Stimulated activated CD8-positive, alpha-beta memory T cell treated with anti-CD3 and anti-CD28 coated beads, Interleukin-4, amount 100 ng/mL, for 4 hours (primary cell): ENCODE results near the gene FIGN.

Experiments used
- DNase-seq, 2 donors: peaks; one replicate each; pipeline ENCODE4 v3.0.0-alpha.2; 2020; ENCODE audit warnings: low read depth in 2 of 2, low spot score in 1 of 2

The FIGN gene

DNA sequence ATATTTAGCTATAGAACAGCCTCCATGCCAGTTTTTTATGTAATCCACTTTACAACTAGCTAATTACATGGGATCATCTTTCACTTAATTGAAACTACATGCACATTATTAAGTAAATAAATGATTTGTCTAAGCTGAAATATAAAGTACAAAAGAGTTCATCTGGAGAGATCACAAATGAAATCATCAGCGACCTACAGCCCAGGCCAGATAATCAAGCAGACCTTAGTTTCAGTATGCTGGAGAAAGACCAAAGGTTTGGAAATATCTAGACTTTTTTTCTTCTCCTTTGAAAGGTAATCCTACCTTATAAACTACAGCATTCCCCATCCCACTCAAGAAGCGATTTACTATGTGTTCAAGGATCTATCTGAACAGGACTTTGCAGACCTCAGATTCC is 26.5 kb downstream of the FIGN start:
- DNase-seq, result no peak

DNA sequence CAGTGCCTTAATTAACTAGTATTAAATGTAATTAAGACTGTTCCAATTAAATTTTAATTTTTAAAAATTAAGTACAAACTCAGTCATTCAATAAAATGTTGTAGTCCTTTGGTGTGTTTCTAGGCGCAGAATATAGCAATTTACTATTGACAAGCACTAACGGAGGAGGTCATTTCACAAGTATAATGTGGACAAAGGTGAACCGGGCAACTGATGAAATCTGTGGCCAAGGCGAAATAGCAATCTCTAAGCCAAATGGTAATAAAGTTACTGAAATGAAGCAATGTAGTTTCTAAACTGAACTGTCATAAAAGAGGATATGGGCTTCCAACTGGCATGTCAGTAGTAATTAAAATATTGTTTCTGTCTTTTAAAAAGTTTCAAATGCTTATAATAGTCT is 27.5 kb downstream of the FIGN start:
- no peak for DNase-seq

DNA sequence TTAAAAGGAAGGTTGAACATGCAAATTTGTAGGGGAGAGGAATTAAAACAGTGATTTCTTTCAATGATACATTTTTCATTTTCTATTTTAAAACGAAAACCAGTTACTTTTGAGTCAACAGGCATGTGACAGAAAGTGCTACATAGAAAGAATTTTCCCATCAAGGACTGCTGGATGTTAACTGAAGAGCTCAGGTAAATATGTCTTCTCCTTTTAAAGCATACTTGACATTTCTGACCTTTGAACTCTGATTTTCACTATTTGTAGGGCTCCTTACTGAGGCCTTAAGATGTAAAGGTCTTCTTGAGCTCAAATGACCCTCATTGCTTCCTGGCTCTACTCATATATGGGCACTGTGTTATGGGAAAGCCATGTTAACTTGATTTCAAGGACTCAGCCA is 32.4 kb downstream of the FIGN start:
- no peak for DNase-seq

DNA sequence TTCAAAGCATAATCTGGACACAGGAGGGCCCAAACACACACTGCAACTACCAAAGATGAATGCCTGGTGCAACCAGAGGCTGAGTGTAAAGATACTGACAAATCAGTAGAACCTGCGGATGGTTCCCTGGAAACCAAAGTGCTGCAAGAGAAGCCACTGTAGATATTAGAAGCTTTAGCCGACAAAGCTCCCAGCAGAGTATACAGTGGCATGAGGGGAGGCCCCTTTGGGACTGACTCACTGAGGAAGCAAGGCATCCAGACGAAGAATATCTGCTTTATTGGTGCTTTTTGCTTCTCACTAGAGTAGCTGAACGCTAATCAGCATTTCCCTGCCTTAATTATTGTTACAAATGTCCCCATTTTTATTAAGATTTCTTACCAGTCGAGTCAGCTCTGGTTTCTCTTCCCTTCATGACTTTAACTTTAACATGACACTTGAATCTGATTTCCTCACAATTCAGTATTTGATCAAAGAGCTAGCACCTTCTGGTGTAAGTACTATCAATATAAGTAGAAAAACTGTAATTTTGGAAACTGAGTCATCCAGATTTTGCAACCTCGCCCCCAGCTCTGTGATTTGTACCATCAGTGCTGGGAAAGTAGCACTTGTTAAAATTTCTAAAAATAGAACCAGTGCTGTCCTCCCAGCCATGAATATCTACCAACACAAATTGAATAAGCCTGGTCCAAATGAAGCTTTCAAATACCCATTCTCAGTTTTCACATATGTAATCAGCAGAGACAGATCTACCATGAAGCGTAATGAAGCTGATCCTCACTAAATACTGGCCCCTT is 34.2 kb downstream of the FIGN start:
- DNase-seq, result no peak

DNA sequence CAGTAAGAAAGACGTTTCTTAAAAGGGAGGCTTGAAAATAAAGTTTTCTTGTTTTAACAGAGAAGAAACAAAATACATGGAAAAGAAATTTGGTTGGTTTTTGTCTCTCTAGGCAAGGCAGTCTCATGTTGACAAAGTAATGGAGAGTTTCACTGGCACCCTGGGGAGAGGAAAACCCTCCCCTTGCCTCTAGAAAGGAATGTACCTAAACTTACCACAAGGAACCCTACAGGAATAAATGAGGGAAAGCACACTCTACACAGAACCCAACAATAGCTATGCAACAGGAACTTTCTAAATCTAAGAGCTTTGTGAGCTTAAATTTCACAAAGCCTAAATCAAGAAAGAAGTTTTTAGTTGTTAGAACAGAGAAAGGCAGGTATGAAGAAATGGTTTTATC is 37.0 kb downstream of the FIGN start:
- DNase-seq, result no peak

DNA sequence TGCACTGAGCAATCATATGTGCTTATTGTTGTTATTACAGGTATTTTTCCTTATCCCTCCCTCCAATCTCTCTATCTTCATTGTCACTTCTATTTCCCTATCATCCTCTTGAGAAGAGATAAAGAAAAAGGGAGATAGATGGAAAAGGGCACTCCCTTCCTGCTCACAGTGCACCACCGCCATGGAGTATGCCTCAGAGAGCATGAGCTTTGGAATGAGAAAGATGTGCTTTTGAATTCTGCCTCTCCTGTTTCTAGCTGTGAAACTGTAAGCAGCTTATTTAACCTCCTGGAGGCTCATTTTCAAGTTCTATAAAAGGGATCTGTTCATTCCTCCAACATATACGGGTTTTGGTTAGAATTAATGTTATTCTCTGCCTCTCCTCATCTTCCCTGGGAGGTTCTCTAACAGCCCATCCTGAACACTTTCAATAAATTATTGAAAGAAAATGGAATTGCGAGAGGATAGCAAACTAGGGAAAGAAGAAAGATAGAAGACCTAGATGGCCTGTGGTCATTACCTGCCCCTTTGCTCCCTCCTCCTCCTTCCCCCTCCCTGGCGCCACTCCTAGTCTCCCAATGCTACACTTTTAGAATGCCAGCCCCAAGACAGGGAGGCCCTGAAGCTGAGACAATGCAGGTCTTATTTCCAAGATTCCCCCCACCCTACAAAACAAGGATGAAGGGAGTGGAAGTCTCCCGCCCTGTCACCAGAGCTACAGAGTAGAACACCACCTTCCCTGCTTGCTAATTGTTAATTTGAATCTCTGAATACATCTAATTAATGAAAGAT is 37.8 kb downstream of the FIGN start:
- DNase-seq, result no peak

DNA sequence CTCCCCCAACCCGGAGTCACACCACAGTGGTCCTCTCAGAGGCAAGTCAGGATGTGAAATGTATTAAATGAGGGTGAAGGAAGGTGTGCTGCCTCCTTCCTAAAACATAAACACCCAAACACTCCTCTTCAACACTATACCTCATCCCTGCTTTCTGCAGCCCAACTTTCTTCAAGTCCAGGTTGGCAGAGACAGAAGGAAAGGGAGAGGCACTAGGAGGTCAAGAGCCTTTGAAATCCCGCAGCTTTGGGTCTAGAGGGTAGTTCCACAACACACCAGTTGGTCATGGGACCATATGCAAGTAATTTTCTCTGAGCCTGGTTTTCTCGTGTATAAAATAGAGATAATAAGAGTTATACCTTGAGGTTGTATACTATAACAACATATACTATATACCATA is 38.4 kb downstream of the FIGN start:
- no peak for DNase-seq

DNA sequence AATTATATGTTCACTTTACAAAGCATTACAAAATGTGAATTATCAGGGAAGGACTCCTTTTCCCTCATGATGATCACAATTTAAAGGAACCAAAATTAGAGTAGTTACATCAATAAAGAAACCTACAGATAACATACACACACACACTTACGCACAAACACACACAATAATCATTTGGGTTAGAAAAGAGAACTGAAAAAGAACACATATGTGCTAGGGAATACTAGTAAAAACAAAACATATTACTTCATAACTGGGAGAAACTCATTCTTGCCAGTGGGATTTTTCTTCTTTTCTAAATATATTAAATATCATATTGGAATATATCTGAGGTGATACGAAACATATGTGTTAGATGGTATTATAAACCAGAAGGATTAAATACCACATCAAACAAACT is 42.3 kb downstream of the FIGN start:
- DNase-seq, result no peak

DNA sequence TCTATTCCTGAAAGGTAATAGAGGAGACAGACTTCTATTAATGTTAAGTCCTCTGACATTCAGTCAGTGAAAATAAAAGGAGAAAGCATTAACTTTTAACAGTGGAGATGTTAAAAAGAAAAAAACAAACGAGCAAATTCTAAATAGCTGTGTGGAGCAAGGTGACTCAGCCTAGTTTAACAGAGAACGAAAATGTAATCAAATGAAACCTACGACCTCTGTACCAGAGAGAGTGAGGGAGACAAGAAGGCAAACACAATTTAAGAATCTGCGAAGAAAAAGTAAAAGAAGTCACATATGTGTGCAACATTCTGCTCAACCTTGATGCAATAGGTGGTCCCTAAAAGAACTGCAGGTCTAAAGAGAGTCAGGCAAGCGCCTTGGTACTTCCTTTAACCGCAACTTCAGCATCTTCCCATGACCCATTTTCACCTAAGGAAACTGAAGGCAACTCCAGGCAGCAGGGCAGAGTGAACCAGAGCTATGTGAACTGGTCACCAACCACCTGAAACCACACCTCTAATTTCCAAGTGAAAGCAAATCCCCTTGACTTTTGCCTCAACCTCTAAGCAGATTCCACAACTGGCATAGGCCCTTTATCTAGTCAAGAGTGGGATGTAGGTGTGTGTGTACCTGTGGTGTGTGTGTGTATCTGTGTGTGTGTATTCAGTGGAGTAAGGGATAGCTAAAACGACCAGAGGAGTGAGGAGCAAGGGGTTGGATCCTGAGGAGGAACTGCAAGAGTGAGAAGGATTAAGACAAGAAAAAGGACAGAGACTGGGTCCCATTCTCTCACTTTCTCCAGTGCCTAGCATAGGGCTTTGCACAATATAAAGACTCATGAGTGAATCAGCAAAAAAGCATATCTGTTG is 43.0 kb downstream of the FIGN start:
- DNase-seq, result no peak

DNA sequence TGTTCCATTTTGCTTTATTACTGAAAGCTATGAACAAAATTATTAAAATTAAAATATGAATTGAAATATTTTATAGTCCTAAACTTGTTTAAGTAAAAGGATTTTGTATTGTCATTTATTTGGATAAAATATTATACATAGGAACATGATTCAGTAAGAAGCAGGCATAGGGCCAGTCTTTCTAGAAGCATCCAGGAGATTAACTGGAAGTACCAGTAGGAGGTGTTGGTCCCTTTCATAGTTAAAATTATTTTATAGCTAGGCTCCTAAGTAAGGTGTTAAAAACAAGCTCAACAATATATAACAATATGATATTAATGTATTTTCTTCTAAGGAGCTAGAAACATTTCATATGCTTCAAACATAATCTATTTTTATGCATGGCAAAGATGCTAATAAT is 43.7 kb downstream of the FIGN start:
- DNase-seq, result no peak

DNA sequence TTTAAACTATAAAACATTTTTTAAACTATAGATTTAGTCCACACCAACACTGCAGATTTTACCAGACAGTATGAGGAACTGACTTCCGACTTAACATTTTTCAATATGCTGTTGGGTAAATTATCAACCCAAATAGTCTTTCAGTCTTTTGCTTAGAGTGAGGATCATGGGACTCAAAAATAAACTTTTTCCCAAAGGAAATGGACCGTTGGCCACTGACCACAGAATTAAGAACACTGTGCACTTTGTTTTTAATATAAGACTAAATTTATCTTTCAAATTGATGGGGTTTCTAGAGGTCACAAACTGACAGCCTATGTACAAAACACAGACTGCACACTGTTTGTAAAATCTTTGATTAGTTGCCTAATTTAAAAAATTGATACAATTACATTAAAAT is 44.9 kb downstream of the FIGN start:
- no peak for DNase-seq

DNA sequence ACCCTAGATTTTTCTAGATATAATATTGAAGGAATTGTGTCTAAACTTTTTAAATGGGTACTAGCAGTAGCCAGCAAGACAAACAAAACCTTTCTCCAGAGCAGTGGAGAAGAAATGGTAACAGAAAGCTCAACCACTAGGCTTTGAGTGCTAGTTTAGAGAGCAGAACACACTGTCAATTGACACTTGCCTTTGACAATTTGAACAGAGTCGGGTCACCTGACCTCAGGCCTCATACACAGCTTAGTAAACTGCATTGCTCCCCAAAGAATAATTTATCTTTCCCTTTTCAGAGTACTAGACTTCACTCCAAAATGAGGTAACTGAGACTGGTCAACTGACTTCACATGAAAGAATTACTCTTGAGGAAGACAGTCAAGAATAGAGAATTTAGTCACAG is 48.6 kb downstream of the FIGN start:
- DNase-seq, result no peak

DNA sequence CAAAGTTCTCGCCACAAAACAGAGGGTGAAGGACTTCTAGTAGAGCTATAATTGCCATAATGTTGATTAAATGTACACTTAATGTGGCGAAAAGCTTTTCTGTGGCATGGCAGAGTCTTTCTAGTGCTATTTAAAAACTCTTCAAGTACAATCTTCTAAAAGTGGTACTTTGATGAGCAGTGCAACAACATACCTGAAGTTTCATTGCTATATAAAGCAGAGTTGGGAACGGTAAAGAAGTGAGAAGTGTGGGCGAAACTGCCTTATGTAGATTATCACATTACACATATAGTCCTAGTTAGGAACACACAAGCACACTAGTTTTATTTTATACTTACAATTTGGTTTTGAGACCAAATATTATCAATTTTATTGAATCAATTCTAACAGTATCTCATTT is 49.5 kb downstream of the FIGN start:
- no peak for DNase-seq

DNA sequence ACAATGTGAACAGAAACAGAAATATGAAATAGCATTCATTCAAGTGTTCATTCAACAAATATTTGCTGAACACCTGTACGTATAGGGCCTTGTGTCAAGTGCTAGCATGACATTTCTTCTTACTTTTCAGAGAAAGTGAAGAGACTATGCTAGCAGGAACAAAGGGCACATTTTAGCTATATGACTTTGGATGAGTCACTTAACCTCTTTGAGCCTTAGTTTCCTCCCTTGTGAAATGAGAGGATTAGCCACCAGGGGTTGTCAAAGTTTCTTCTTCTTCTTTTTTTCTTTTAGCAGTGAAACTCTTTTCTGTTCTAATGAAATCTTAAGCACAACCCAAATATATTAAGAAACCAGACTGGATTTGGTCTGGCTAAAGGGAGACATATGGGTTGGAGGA is 53.1 kb downstream of the FIGN start:
- no peak for DNase-seq

DNA sequence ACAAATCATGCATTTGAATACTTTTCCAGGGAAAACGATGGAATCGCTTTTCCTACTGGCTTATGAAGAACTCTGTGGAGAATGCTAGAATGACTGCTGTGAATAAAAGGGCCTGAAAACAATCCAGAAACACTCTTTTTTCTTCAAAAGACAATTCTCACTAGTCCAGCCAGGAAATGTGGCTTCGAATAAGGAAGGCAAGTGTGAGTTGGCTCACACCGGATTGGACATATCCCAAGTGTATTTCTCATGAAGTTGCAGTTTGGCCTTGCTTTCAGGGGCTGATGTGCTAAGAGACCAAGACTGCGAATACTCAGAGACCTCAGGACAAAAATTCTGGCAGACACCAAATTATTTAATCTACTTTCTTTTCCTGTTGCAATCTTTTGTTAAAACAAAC is 54.1 kb downstream of the FIGN start:
- no peak for DNase-seq

DNA sequence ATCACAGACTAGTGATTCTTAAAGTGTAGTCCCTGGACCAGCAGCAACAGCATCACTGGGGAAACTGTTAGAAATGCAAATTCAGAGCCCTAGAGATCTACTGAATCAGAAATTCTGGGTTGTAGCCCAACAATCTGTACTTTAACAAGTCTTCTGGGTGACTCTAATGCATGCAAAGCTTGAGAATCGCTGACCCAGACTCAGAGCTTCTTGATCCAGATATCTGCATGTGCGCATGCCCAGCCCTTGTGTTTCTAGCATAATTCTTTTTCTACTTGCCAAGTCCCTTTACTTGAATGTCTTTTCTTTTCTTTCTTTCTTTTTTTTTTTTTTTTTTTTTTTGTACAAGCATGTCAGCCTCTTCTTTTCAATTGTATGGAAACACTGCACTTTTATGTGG is 60.4 kb downstream of the FIGN start:
- DNase-seq, result no peak

DNA sequence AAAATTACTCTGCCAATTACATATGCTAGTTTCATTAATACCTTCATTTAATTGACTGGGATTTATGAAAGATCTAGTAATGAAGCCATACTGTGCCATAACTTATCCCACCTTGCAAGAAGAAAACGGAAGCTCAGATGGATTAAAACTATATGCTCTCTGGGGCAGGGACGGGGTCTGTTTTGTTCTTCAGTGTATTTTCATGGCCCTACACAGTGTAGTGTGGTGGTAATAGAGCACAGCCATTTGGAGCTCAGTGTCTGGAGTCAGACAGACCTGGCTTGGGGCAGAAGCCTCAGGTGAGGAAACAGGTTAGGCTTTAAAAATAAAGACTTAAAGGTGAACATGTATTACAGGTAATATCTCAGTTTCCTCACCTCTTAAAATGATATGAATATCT is 62.3 kb downstream of the FIGN start:
- DNase-seq, result no peak

DNA sequence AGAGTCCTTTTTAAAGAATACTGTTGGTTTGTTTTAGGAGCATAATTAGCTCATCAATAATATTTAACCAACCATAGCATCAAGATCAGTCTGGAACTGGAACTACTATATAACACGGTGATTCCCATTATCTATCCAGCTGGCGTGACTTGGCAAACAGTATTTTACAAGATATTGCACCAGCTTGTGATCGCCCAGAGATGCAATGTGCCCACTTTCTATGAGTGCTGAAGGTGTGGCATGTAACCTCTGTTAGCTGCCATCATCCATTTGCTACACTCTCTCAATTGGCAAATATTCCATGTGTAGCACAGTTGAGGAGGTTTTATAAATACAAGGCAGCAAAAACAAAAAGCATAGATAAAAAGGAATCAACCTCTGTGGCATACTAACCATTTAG is 64.9 kb downstream of the FIGN start:
- DNase-seq, result no peak

DNA sequence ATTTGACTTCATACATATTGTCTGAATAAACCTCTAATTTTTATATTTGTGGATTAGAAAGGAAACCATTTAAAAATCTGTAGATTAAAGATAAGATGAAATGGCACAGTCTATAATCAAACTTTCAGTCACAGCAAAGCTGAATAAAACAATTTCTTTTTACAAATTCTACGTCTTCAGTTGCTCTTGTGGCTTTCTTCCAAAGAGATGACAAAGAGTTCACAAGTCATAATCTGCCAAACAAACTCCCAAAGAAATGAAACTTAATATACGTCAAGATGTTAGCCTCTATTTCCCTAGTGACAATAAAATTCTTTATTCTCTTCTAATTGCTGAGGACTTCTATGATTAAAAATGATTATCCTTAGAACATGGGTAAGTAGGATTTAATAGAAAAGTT is 66.3 kb downstream of the FIGN start:
- no peak for DNase-seq

DNA sequence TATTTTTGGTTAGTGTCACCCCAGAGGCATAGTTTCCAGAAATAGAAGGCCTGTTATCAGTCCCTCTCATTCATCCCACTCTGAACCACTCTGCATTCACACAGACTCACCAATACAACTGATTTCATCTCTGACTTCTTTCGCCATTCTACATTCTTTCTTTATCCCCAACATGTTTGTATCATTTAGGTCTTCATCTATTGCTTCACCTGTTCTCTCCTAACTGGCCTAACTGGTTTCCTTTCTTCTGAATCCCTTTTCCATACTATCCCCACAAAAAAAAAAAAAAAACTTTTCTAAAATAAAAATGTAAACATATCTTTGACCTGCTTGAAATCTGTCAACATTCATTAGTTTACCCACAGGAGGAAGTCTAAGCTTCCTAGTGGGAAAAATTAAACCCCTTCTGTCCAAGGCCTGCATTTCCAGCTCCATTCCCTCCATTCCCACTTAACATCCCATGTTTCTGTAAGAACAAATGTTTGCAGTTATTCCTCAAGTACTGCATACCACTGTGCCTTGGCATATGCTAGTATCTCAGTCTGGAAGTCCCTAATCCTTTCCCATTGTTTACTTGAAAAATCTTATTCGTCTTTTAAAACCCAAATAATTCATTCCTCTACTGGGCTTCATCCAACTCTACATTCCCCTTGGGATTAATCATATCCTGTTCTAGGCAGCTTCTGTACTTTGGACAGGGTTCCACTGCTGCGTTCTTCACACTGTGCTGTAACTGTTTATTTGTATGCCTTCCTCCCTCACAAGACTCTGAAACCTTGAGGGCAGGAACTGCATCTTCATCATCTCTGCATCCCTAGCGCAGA is 68.5 kb downstream of the FIGN start:
- DNase-seq, result no peak

DNA sequence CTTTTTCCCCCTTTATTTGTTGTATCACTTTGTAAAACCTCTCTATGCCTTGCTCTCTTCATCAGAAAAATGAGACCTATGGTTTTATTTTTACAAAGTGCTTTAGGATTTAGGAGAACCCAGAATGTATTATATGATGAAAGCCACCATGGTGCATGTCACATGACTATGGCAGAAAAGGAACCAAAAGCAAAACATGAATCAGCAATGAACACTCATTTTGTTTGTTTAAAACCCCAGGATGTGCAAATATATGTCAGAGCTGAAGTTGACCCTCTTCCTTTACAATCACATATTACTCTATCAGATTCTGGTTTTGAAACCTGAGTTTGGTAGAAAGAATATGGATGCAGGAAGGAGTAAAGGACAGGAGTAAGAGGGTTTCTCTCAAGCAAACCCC is 70.0 kb downstream of the FIGN start:
- no peak for DNase-seq
